Keratinocyte (primary cell): Measurements from ENCODE around the gene LRRC73. TPM values are rescaled to one million over a fixed set of nuclear protein-coding genes. Genes with fewer than 3 reads are reported as not detected.
"Not testable (repeated sequence)": the region's sequence is repeated elsewhere in the genome, so short reads cannot be mapped to it uniquely, and the experiment has no call there.

Experiments used
- DNase-seq: peaks from one replicate; pipeline ENCODE4 v3.0.0-alpha.2; 2011; ENCODE audit warnings: low read depth, missing footprints, low spot score
- FAIRE-seq: peaks from 2 replicates; lab custom pipeline; 2011; peaks lifted over from hg19 to GRCh38; lab: Jason Lieb, UNC
- H2AFZ ChIP-seq: 2 replicates; pipeline ENCODE4 v1.6.0; 2012; ENCODE audit warnings: low read length, control low read depth, inconsistent platforms; ENCODE audit not compliant: control insufficient read depth
- H3K27ac ChIP-seq: 2 replicates; pipeline ENCODE4 v1.5.1; 2011; ENCODE audit warnings: low read length; ENCODE audit not compliant: control insufficient read depth, insufficient read depth
- H3K27me3 ChIP-seq: 3 replicates; pipeline ENCODE4 v1.6.0; 2011; ENCODE audit warnings: low read length; ENCODE audit not compliant: control insufficient read depth, insufficient read depth; ENCODE audit errors: extremely low read depth
- H3K36me3 ChIP-seq, 2 experiments: 2 replicates in 1 of 2; 3 replicates in 1 of 2; pipeline ENCODE4 v1.5.1; 2011; ENCODE audit warnings: low read length in 2 of 2, mild to moderate bottlenecking in 1 of 2; ENCODE audit not compliant: control insufficient read depth in 2 of 2, insufficient read depth in 2 of 2; ENCODE audit errors: extremely low read depth in 1 of 2
- H3K4me1 ChIP-seq: 3 replicates; pipeline ENCODE4 v1.5.1; 2011; ENCODE audit warnings: low read length; ENCODE audit not compliant: control insufficient read depth, insufficient read depth; ENCODE audit errors: extremely low read depth
- H3K4me2 ChIP-seq: 3 replicates; pipeline ENCODE4 v1.6.0; 2011; ENCODE audit warnings: low read depth, low read length; ENCODE audit not compliant: control insufficient read depth, insufficient read depth; ENCODE audit errors: extremely low read depth
- H3K4me3 ChIP-seq, 3 experiments: fragments of 200-600 bp in 1 of 3; sonication (generic) in 1 of 3; 2 replicates in 2 of 3; 3 replicates in 1 of 3; pipeline ENCODE4 v1.5.1; 2011 to 2016; ENCODE audit warnings: low read length in 3 of 3, mild to moderate bottlenecking in 3 of 3, control low read depth in 2 of 3, inconsistent platforms in 1 of 3, low read depth in 1 of 3, mixed read lengths in 1 of 3, mixed run types in 1 of 3, moderate library complexity in 1 of 3; ENCODE audit not compliant: control insufficient read depth in 2 of 3, insufficient read depth in 2 of 3; ENCODE audit errors: extremely low read depth in 1 of 3
- H3K79me2 ChIP-seq: 2 replicates; pipeline ENCODE4 v1.6.0; 2012; ENCODE audit warnings: low read length; ENCODE audit not compliant: control insufficient read depth, insufficient read depth
- H3K9ac ChIP-seq: 3 replicates; pipeline ENCODE4 v1.6.0; 2011; ENCODE audit warnings: low read length; ENCODE audit not compliant: control insufficient read depth, insufficient read depth; ENCODE audit errors: extremely low read depth
- H3K9me1 ChIP-seq: 3 replicates; pipeline ENCODE4 v1.6.0; 2011; ENCODE audit warnings: low read length; ENCODE audit not compliant: control insufficient read depth, insufficient read depth; ENCODE audit errors: extremely low read depth
- H3K9me3 ChIP-seq: 2 replicates; pipeline ENCODE4 v1.5.1; 2012; ENCODE audit warnings: low read depth, low read length; ENCODE audit not compliant: control insufficient read depth
- H4K20me1 ChIP-seq: 3 replicates; pipeline ENCODE4 v1.6.0; 2011; ENCODE audit warnings: low read length; ENCODE audit not compliant: control insufficient read depth, insufficient read depth; ENCODE audit errors: extremely low read depth
- CTCF ChIP-seq, 3 experiments: IDR thresholded peaks in 1 of 3; conservative IDR thresholded peaks in 1 of 3; optimal IDR thresholded peaks in 1 of 3; 2 replicates in 2 of 3; 3 replicates in 1 of 3; pipeline versions ENCODE3 to v1.5.1; 2011; ENCODE audit warnings: low read length in 3 of 3, mild to moderate bottlenecking in 3 of 3, moderate library complexity in 2 of 3, control low read depth in 1 of 3, inconsistent platforms in 1 of 3; ENCODE audit not compliant: insufficient read depth in 2 of 3; ENCODE audit errors: extremely low read depth in 1 of 3
- EZH2 ChIP-seq: IDR thresholded peaks from one replicate; pipeline ENCODE4 v1.6.1; 2012; ENCODE audit warnings: inconsistent platforms, mild to moderate bottlenecking, low read length, moderate library complexity
- dilution Hi-C: fragments of 300-500 bp; cut with MboI; formaldehyde crosslinking; loops from one replicate; pipeline ENCODE4 v1.7.0; 2020; ENCODE audit warnings: low sequenced_read_pairs; ENCODE audit not compliant: extremely low pct_ligation_motif_present
- polyA plus RNA-seq, 5 experiments: library from polyadenylated mRNA; depleted of rRNA in 3 of 5; stranded (reverse) in 3 of 5; stranded (forward) in 1 of 5; unstranded in 1 of 5; fragments of >200 nt; gene quantifications; 1 replicate in 1 of 5; 2 replicates in 3 of 5; 3 replicates in 1 of 5; pipeline versions ENCODE4 v1.2.1 to v1.2.3, GENCODE V29; 2011 to 2012; ENCODE audit warnings: missing spikeins in 2 of 5, low read depth in 1 of 5, low replicate concordance in 1 of 5

The LRRC73 gene
- polyA plus RNA-seq, 1 donor (not counting 4 experiments of a cell fraction or from before 2014, with no cell fraction given): 0.16 TPM

- no peak for FAIRE-seq
Measured at GRCh38 chr6:43500921-43501320, 9.2 kb downstream of the LRRC73 start.

GRCh38 chr6:43499028-43499815, 10.9 kb downstream of the LRRC73 start:
- dilution Hi-C loops: no loop called here
- H3K36me3 ChIP-seq: peaks cover 40 to 68% of the 10 kb centered on the region in 2 experiments

More at GRCh38 chr6:43500921-43501320, 9.2 kb downstream of the LRRC73 start:
- no peak for DNase-seq
- Histone ChIP-seq H3K4me2 (no peak overlapping the region), H3K9me3 (no peaks in the 10 kb centered on the region), H3K4me3 (no peak overlapping the region), H3K36me3 (peaks cover 50 to 64% of the 10 kb centered on the region in 2 experiments), H3K4me1 (peaks cover 14% of the 10 kb centered on the region), H3K27me3 (no peaks in the 10 kb centered on the region), H3K9me1 (no peaks in the 10 kb centered on the region), H3K9ac (no peak overlapping the region), H3K79me2 (peaks cover 2% of the 10 kb centered on the region), H3K27ac (no peak overlapping the region), H2AFZ (no peak overlapping the region), H4K20me1 (no peaks in the 10 kb centered on the region)
- dilution Hi-C loops: no loop called here
- TF ChIP-seq EZH2 (no peak), CTCF (optimal IDR thresholded peaks at IDR 0.05 in 1 of 3, IDR thresholded peaks at IDR 0.05 in 1 of 3, conservative IDR thresholded peaks at IDR 0.05 in 1 of 3; ENCODE audit: extremely low read depth in 1 of 3, insufficient read depth in 2 of 3, low read length in 3 of 3) (no peak)

GRCh38 chr6:43498291-43498690, 11.9 kb downstream of the LRRC73 start:
- H3K36me3 ChIP-seq: peaks cover 36 to 62% of the 10 kb centered on the region in 2 experiments
- H2AFZ ChIP-seq, H3K79me2 ChIP-seq, FAIRE-seq, H3K27me3 ChIP-seq, H3K9me3 ChIP-seq, H4K20me1 ChIP-seq, DNase-seq, H3K27ac ChIP-seq, H3K4me2 ChIP-seq, H3K9me1 ChIP-seq, dilution Hi-C loops, H3K9ac ChIP-seq, H3K4me3 ChIP-seq: not testable (repeated sequence)
- peaks cover 40% of the 10 kb centered on the region for H3K4me1 ChIP-seq

More at GRCh38 chr6:43499028-43499815, 10.9 kb downstream of the LRRC73 start:
- H3K4me1 ChIP-seq: peaks cover 31% of the 10 kb centered on the region
- DNase-seq (no peak), FAIRE-seq (no peak)
- no peak overlapping the region for H3K4me3 ChIP-seq
- no peaks in the 10 kb centered on the region for H3K27me3 ChIP-seq
- H3K27ac ChIP-seq: no peak overlapping the region
- no peak overlapping the region for H2AFZ ChIP-seq
- no peak overlapping the region for H3K9ac ChIP-seq
- no peak overlapping the region for H3K4me2 ChIP-seq
- TF ChIP-seq CTCF (optimal IDR thresholded peaks at IDR 0.05 in 1 of 3, IDR thresholded peaks at IDR 0.05 in 1 of 3, conservative IDR thresholded peaks at IDR 0.05 in 1 of 3; ENCODE audit: extremely low read depth in 1 of 3, insufficient read depth in 2 of 3, low read length in 3 of 3): no peak
- TF ChIP-seq EZH2: no peak
- no peaks in the 10 kb centered on the region for H4K20me1 ChIP-seq
- H3K9me3 ChIP-seq: no peaks in the 10 kb centered on the region
- peaks cover 2% of the 10 kb centered on the region for H3K79me2 ChIP-seq
- no peaks in the 10 kb centered on the region for H3K9me1 ChIP-seq
